ENCODE measurements around the gene FANCM. TPM values are rescaled to one million over a fixed set of nuclear protein-coding genes. Genes with fewer than 3 reads are reported as not detected.

FANCM gene
- total RNA-seq, 1 donor from 2014 or later, result 4.4 TPM

DNA sequence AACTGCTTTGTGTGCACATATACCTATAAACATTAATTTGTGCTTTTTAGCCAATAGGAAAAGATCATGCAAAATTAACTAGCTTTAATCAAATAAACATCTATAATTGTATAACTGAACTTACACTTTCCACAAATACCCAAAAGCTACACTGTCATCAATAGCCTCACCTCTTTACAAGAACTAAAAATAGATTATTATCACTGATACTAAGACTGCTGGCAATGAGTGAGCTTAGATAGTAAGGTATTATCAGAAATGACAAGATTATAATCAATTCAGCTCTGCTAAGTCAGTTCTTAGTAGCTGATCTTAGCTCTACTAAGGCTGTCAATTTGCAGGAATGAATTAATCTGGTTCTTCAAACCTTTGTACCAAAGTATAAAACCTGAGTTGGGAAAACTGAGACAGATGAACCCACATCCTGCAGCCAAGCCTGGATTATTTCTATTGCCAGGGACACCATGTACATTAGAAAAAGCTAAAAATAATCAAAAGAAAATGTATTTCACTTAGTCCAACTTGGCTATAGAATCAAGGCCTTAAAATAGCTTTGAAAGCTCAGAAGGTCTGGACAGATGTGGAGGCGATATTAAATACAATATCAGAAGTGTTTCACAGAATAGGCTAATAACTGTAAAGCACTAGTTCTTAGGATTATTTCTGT is 6.6 kb upstream of the FANCM start:
- Mint-ChIP-seq H3K4me1 (ENCODE audit: unreplicated experiment) (peaks cover 19% of the 10 kb centered on the region), H3K27ac (ENCODE audit: unreplicated experiment) (no peak overlapping the region), H3K36me3 (ENCODE audit: unreplicated experiment) (peaks cover 18% of the 10 kb centered on the region), H3K4me3 (ENCODE audit: unreplicated experiment) (no peak overlapping the region), H3K27me3 (ENCODE audit: unreplicated experiment) (no peaks in the 10 kb centered on the region), H3K9me3 (ENCODE audit: unreplicated experiment) (no peaks in the 10 kb centered on the region)
- no peak for DNase-seq (ENCODE audit: extremely low spot score, unreplicated experiment)
- TF ChIP-seq CTCF (IDR thresholded peaks at IDR 0.05), result no peak

GRCh38 chr14:45133683-45134050 is 2.1 kb upstream of the FANCM start:
- H3K36me3 Mint-ChIP-seq (ENCODE audit: unreplicated experiment), result peaks cover 4% of the 10 kb centered on the region

DNA sequence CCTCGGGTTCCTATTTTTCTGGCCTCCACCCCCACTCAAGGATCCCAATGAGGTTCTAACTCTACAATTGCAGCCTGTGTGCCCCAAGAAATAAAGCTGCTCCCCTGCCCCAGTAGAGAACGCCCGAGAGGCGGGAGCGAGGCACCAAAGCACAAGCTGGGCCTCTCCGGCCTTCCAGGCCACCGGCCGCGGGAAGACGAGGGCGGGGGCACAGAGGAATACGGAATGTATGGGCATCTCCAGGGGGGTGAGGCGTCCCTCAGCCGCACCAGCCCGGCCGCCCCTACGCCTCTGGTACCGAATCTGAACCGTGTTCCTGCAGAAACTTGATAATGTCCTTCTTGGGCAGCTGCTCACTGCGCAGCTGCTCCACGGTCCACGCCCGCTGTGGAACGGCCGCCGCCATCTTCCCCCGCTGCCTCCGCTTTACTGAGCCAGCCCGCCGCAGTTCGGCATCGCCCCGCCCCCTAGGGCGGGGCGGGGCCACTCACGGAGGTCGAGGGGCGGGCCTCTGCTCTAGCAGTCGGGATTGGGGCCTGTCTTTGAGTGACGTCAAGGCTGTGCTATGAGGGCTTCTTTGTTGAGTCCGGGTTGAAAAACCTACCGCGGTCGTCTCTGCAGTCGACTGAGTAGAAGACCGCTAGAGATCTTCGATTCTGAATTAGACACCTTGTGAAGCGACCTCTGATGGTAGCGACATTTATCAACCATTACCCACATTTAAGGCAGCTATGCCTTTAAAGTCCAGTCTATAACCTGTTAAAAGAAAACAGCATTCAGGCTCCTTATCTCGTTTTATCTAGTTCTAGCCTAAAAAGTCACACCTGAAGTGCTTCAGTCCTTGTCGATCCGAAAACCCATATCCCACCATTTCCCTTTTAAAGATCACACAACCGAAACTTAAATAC is 1.4 kb upstream of the FANCM start, which contains the start of gene FKBP3:
FKBP3 (minus strand) TSS at position 431 of the 908 bp plus-strand sequence; CDS start at position 406, 25 bp downstream.
- DNase-seq (ENCODE audit: extremely low spot score, unreplicated experiment), result peak; percentile 98
- Mint-ChIP-seq H3K9me3 (ENCODE audit: unreplicated experiment) (no peaks in the 10 kb centered on the region), H3K27ac (ENCODE audit: unreplicated experiment) (peak within 1 kb of the TSS; percentile 98), H3K36me3 (ENCODE audit: unreplicated experiment) (peaks cover 4% of the 10 kb centered on the region), H3K27me3 (ENCODE audit: unreplicated experiment) (no peaks in the 10 kb centered on the region), H3K4me1 (ENCODE audit: unreplicated experiment) (peaks cover 38% of the 10 kb centered on the region), H3K4me3 (ENCODE audit: unreplicated experiment) (peak within 1 kb of the TSS; percentile 100)
- peak; percentile 33 for TF ChIP-seq CTCF (IDR thresholded peaks at IDR 0.05)

More at GRCh38 chr14:45133683-45134050, 2.1 kb upstream of the FANCM start:
- H3K4me1 Mint-ChIP-seq (ENCODE audit: unreplicated experiment), result peaks cover 36% of the 10 kb centered on the region
- no peak for TF ChIP-seq CTCF (IDR thresholded peaks at IDR 0.05)
- no peaks in the 10 kb centered on the region for H3K9me3 Mint-ChIP-seq (ENCODE audit: unreplicated experiment)
- peak overlapping the region; percentile 100 for H3K4me3 Mint-ChIP-seq (ENCODE audit: unreplicated experiment)
- no peaks in the 10 kb centered on the region for H3K27me3 Mint-ChIP-seq (ENCODE audit: unreplicated experiment)
- DNase-seq (ENCODE audit: extremely low spot score, unreplicated experiment), result no peak
- H3K27ac Mint-ChIP-seq (ENCODE audit: unreplicated experiment), result peak overlapping the region; percentile 98

GRCh38 chr14:45135156-45135555 is 574 bp upstream of the FANCM start:
- Mint-ChIP-seq H3K36me3 (ENCODE audit: unreplicated experiment) (peaks cover 1% of the 10 kb centered on the region), H3K4me1 (ENCODE audit: unreplicated experiment) (peaks cover 36% of the 10 kb centered on the region), H3K27ac (ENCODE audit: unreplicated experiment) (peak overlapping the region; percentile 98), H3K9me3 (ENCODE audit: unreplicated experiment) (no peaks in the 10 kb centered on the region), H3K27me3 (ENCODE audit: unreplicated experiment) (no peaks in the 10 kb centered on the region), H3K4me3 (ENCODE audit: unreplicated experiment) (peak overlapping the region; percentile 100)
- no peak for DNase-seq (ENCODE audit: extremely low spot score, unreplicated experiment)
- TF ChIP-seq CTCF (IDR thresholded peaks at IDR 0.05), result no peak

GRCh38 chr14:45136399-45136798 is 669 bp downstream of the FANCM start:
- H3K4me1 Mint-ChIP-seq (ENCODE audit: unreplicated experiment), result peaks cover 34% of the 10 kb centered on the region
- peak overlapping the region; percentile 98 for H3K27ac Mint-ChIP-seq (ENCODE audit: unreplicated experiment)
- no peaks in the 10 kb centered on the region for H3K9me3 Mint-ChIP-seq (ENCODE audit: unreplicated experiment)
- H3K4me3 Mint-ChIP-seq (ENCODE audit: unreplicated experiment), result peak overlapping the region; percentile 100
- no peaks in the 10 kb centered on the region for H3K27me3 Mint-ChIP-seq (ENCODE audit: unreplicated experiment)
- DNase-seq (ENCODE audit: extremely low spot score, unreplicated experiment), result no peak
- H3K36me3 Mint-ChIP-seq (ENCODE audit: unreplicated experiment), result peaks cover 1% of the 10 kb centered on the region
- TF ChIP-seq CTCF (IDR thresholded peaks at IDR 0.05), result no peak
